Endothelial cell of umbilical vein (primary cell): ENCODE results near the gene TARS1. TPM values are rescaled to one million over a fixed set of nuclear protein-coding genes. Genes with fewer than 3 reads are reported as not detected.

Source experiments
- BruUV-seq: library from RNA; stranded (reverse); fragments of 400-500 nt; replicated peaks from 2 replicates; lab custom pipeline; 2021; lab: Mats Ljungman, UMichigan
- CTCF ChIA-PET: fragments of 300-600, 350-600 bp; sonication (Branson Sonifier 250); formaldehyde crosslinking; loops from one replicate; lab custom pipeline; 2021; ENCODE audit warnings: antibody characterized with exemption, inconsistent platforms; lab: Charles Lee
- POLR2A ChIA-PET: fragments of 300-600, 350-600 bp; sonication (Branson Sonifier 250); formaldehyde crosslinking; loops from one replicate; lab custom pipeline; 2021; ENCODE audit warnings: antibody characterized with exemption, inconsistent platforms; lab: Charles Lee
- DNase-seq: peaks from one replicate; pipeline ENCODE4 v3.0.0-alpha.2; 2011; ENCODE audit warnings: low read depth, low spot score
- FAIRE-seq: peaks from 2 replicates; lab custom pipeline; 2011; peaks lifted over from hg19 to GRCh38; lab: Jason Lieb, UNC
- H2AFZ ChIP-seq: 2 replicates; pipeline ENCODE4 v1.6.0; 2012; ENCODE audit warnings: low read depth, low read length, control low read depth, inconsistent platforms
- H3K27ac ChIP-seq: 2 replicates; pipeline ENCODE4 v1.5.1; 2011; ENCODE audit warnings: low read depth, mild to moderate bottlenecking, control low read depth, low read length, moderate library complexity; ENCODE audit not compliant: insufficient read depth
- H3K27me3 ChIP-seq, 2 experiments: 2 replicates each; pipeline versions ENCODE4 v1.6.0 to v1.6.1; 2011; ENCODE audit warnings: low read length in 2 of 2, mixed read lengths in 1 of 2; ENCODE audit not compliant: control insufficient read depth in 2 of 2, insufficient read depth in 2 of 2
- H3K36me3 ChIP-seq, 2 experiments: 2 replicates in 1 of 2; 3 replicates in 1 of 2; pipeline ENCODE4 v1.5.1; 2011; ENCODE audit warnings: low read length in 2 of 2, mild to moderate bottlenecking in 1 of 2, moderate library complexity in 1 of 2; ENCODE audit not compliant: control insufficient read depth in 2 of 2, insufficient read depth in 2 of 2; ENCODE audit errors: extremely low read depth in 1 of 2
- H3K4me1 ChIP-seq: 3 replicates; pipeline ENCODE4 v1.5.1; 2011; ENCODE audit warnings: mild to moderate bottlenecking, low read length; ENCODE audit not compliant: control insufficient read depth, insufficient read depth; ENCODE audit errors: extremely low read depth
- H3K4me2 ChIP-seq: 2 replicates; pipeline ENCODE4 v1.6.1; 2011; ENCODE audit warnings: low read length, control low read depth, mixed read lengths; ENCODE audit not compliant: insufficient read depth
- H3K4me3 ChIP-seq, 3 experiments: fragments of 200-600 bp in 1 of 3; sonication (generic), shearing (Covaris generic) in 1 of 3; replicated peaks in 1 of 3; 2 replicates each; pipeline ENCODE4 v1.5.1; 2011 to 2016; ENCODE audit warnings: control low read depth in 3 of 3, low read length in 3 of 3, mild to moderate bottlenecking in 2 of 3, inconsistent platforms in 1 of 3, low read depth in 1 of 3, moderate library complexity in 1 of 3; ENCODE audit not compliant: insufficient read depth in 1 of 3
- H3K79me2 ChIP-seq: 2 replicates; pipeline ENCODE4 v1.6.0; 2012; ENCODE audit warnings: low read length, inconsistent platforms; ENCODE audit not compliant: control insufficient read depth, insufficient read depth
- H3K9ac ChIP-seq: replicated peaks from 2 replicates; pipeline ENCODE3; 2011; ENCODE audit warnings: low read length, control low read depth; ENCODE audit not compliant: insufficient read depth; ENCODE audit errors: extremely low read depth
- H3K9me1 ChIP-seq: replicated peaks from 3 replicates; pipeline ENCODE4 v1.6.0; 2011; ENCODE audit warnings: mild to moderate bottlenecking, low read length; ENCODE audit not compliant: control insufficient read depth, insufficient read depth; ENCODE audit errors: extremely low read depth
- H3K9me3 ChIP-seq: replicated peaks from 2 replicates; pipeline ENCODE4 v1.5.1; 2012; ENCODE audit warnings: low read length, inconsistent platforms; ENCODE audit not compliant: control insufficient read depth, insufficient read depth
- H4K20me1 ChIP-seq: replicated peaks from 2 replicates; pipeline ENCODE3; 2011; ENCODE audit warnings: mild to moderate bottlenecking, low read length; ENCODE audit not compliant: control insufficient read depth, insufficient read depth; ENCODE audit errors: extremely low read depth
- FOS ChIP-seq: IDR thresholded peaks from 2 replicates; pipeline ENCODE4 v1.6.1; 2011; ENCODE audit warnings: mild to moderate bottlenecking, low read length, moderate library complexity, borderline replicate concordance; ENCODE audit not compliant: insufficient read depth
- GATA2 ChIP-seq: IDR thresholded peaks from 2 replicates; pipeline ENCODE4 v1.7.0; 2011; ENCODE audit warnings: low read depth, mild to moderate bottlenecking, moderate library complexity, mixed read lengths, low read length; ENCODE audit not compliant: insufficient read length, insufficient read depth
- JUN ChIP-seq: IDR thresholded peaks from 2 replicates; pipeline ENCODE4 v1.6.1; 2011; ENCODE audit warnings: borderline replicate concordance, low read depth; ENCODE audit not compliant: insufficient read length, insufficient read depth
- MAX ChIP-seq: IDR thresholded peaks from 2 replicates; pipeline ENCODE4 v1.6.1; 2011; ENCODE audit not compliant: insufficient read depth, insufficient read length
- MYC ChIP-seq: IDR thresholded peaks from one replicate; pipeline ENCODE4 v1.6.1; 2011; ENCODE audit warnings: mild to moderate bottlenecking, low read depth, low read length
- POLR2AphosphoS5 ChIP-seq: IDR thresholded peaks from 2 replicates; pipeline ENCODE4 v1.6.1; 2012; ENCODE audit warnings: low read depth, mild to moderate bottlenecking, control low read depth, low read length, moderate library complexity; ENCODE audit not compliant: insufficient read depth
- dilution Hi-C: fragments of 300-500 bp; cut with MboI; formaldehyde crosslinking; loops from one replicate; pipeline ENCODE4 v1.15.0; 2019; ENCODE audit warnings: low sequenced_read_pairs; ENCODE audit not compliant: extremely low pct_ligation_motif_present
- intact Hi-C: fragments of 100-400 bp; cut with micrococcal nuclease; formaldehyde crosslinking; loops from one replicate; pipeline ENCODE4 v1.10.0; 2022
- polyA plus RNA-seq, 4 experiments: library from polyadenylated mRNA; depleted of rRNA in 3 of 4; stranded (reverse) in 3 of 4; unstranded in 1 of 4; fragments of >200 nt; gene quantifications; 2 replicates each; pipeline versions ENCODE4 v1.2.1 to v1.2.3, GENCODE V29; 2011 to 2012; ENCODE audit warnings: missing spikeins in 1 of 4
- total RNA-seq: library from RNA; stranded (reverse); gene quantifications from 2 replicates; pipeline ENCODE4 v1.2.3, GENCODE V29; 2021
- TF ChIP-seq, protein P1 (sequence below), 2 donors: IDR thresholded peaks; 1 replicate in 1 of 2; 2 replicates in 1 of 2; pipeline ENCODE4 v1.5.1; 2011; ENCODE audit warnings: low read length in 2 of 2, mild to moderate bottlenecking in 2 of 2, moderate library complexity in 2 of 2, control low read depth in 1 of 2, inconsistent platforms in 1 of 2, low read depth in 1 of 2; ENCODE audit not compliant: insufficient read depth in 1 of 2; ENCODE audit errors: extremely low read depth in 1 of 2

Gene TARS1
- total and polyA plus RNA-seq, 2 donors (not counting 3 experiments of a cell fraction or from before 2014, with no cell fraction given): 39.1 to 175 TPM

DNA sequence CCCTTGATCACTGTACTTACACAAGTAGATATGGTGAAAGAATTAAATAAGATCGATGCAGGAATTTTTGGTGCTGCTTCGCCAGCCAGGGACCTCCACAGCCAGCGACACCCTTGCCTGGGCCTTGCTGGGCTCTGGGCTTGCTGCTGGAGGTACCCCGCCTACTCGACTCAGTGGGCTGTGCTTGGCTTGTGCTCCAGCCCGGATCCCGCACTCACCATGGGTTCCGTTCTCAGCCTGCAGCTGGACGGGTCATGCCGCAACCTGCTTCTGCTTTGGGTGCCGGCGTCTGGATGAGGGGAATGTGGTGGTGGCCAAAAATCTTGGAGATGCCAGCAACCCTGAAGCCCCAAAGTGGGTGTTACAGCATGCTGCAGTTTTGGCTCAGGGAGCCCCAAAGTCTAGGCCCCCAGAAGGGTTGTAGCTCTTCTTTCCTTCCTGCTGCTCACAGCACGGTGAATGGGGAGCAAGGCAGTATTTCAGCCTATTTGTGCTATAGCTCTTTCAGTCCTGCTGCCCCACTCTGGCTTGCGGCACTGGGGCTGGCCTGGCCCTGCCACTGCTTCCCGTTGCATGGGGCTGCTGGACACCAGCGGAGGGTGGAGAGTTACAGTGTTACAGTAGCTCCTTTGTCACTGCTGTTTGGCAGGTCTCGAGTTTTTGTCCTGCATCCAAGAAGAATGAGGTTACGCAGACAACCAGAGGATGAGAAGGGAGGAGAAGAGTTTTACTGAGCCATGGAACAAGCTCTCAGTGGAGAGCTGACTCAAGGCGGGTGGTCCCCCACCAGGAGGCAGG lies 48.0 kb downstream of the TARS1 start:
- H2AFZ ChIP-seq: no peak overlapping the region
- ChIA-PET CTCF (no interaction called here), POLR2A (no interaction called here)
- dilution Hi-C loops (no loop called here), intact Hi-C loops (loop anchor here (10.0 kb wide), 1 partner anchor 1186 kb away; no protein-coding TSS in a partner anchor)
- H3K27ac ChIP-seq: no peak overlapping the region
- H3K9ac ChIP-seq: no peak overlapping the region
- BruUV-seq: no TSS peak
- H3K4me2 ChIP-seq: no peak overlapping the region
- H3K36me3 ChIP-seq: no peaks in the 10 kb centered on the region
- H3K4me1 ChIP-seq: no peaks in the 10 kb centered on the region
- H3K9me3 ChIP-seq: no peaks in the 10 kb centered on the region
- no peak overlapping the region for H3K4me3 ChIP-seq
- FAIRE-seq (no peak), DNase-seq (no peak)
- no peaks in the 10 kb centered on the region for H3K79me2 ChIP-seq
- H4K20me1 ChIP-seq: no peaks in the 10 kb centered on the region
- H3K27me3 ChIP-seq: peaks cover 0 to 3% of the 10 kb centered on the region in 2 experiments
- H3K9me1 ChIP-seq: no peaks in the 10 kb centered on the region
- TF ChIP-seq POLR2AphosphoS5 (no peak), MAX (no peak), GATA2 (no peak), FOS (no peak), MYC (no peak), JUN (no peak)
- TF ChIP-seq, protein P1, sequence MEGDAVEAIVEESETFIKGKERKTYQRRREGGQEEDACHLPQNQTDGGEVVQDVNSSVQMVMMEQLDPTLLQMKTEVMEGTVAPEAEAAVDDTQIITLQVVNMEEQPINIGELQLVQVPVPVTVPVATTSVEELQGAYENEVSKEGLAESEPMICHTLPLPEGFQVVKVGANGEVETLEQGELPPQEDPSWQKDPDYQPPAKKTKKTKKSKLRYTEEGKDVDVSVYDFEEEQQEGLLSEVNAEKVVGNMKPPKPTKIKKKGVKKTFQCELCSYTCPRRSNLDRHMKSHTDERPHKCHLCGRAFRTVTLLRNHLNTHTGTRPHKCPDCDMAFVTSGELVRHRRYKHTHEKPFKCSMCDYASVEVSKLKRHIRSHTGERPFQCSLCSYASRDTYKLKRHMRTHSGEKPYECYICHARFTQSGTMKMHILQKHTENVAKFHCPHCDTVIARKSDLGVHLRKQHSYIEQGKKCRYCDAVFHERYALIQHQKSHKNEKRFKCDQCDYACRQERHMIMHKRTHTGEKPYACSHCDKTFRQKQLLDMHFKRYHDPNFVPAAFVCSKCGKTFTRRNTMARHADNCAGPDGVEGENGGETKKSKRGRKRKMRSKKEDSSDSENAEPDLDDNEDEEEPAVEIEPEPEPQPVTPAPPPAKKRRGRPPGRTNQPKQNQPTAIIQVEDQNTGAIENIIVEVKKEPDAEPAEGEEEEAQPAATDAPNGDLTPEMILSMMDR (IDR thresholded peaks at IDR 0.05; ENCODE audit: extremely low read depth in 1 of 2, insufficient read depth in 1 of 2, low read depth in 1 of 2, low read length in 2 of 2): no peak
